D721Med (cell line): Measurements from ENCODE around the gene DBF4.
"Not testable (repeated sequence)": the region's sequence is repeated elsewhere in the genome, so short reads cannot be mapped to it uniquely, and the experiment has no call there.

Experiments
- DNase-seq: peaks from one replicate; pipeline ENCODE4 v3.0.0; 2011; ENCODE audit warnings: low spot score; ENCODE audit not compliant: insufficient read length
- FAIRE-seq: peaks from 2 replicates; lab custom pipeline; 2011; peaks lifted over from hg19 to GRCh38; lab: Jason Lieb, UNC
- TF ChIP-seq, protein P1 (sequence below): IDR thresholded peaks from 2 replicates; pipeline ENCODE4 v1.5.1; 2012; ENCODE audit warnings: mild to moderate bottlenecking, control low read depth; ENCODE audit not compliant: insufficient read depth; ENCODE audit errors: missing control alignments

The DBF4 gene, protein sequence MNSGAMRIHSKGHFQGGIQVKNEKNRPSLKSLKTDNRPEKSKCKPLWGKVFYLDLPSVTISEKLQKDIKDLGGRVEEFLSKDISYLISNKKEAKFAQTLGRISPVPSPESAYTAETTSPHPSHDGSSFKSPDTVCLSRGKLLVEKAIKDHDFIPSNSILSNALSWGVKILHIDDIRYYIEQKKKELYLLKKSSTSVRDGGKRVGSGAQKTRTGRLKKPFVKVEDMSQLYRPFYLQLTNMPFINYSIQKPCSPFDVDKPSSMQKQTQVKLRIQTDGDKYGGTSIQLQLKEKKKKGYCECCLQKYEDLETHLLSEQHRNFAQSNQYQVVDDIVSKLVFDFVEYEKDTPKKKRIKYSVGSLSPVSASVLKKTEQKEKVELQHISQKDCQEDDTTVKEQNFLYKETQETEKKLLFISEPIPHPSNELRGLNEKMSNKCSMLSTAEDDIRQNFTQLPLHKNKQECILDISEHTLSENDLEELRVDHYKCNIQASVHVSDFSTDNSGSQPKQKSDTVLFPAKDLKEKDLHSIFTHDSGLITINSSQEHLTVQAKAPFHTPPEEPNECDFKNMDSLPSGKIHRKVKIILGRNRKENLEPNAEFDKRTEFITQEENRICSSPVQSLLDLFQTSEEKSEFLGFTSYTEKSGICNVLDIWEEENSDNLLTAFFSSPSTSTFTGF

DNA sequence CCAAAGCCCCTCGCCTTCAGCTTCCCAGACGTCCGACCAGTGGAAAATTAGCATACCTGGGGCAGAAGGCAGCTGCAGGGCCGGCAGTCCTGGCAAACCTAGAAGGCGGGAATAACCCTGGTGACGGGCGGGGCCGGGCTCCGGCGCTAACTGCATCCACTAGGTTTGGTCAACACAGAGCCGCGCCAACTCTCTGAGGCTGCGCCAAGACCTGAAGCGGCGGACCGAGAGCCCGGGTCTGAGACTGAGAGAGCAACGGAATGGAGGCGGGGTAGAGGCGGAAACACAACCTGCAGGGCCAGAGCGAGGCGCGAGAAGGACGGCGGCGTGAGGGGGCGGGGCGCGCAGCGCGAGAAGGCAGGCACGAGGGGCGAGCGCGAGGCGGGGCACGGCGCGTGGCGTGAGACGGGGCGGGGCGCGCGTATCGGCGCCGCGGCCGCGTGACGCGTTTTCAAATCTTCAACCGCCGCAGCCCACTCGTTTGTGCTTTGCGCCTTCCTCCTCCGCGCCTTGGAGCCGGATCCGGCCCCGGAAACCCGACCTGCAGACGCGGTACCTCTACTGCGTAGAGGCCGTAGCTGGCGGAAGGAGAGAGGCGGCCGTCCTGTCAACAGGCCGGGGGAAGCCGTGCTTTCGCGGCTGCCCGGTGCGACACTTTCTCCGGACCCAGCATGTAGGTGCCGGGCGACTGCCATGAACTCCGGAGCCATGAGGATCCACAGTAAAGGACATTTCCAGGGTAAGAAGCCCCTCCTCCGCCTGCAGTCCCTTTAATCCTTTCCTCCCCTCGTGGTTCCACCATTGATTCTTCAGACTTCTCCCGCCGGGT, at the start of gene DBF4, which contains the start of gene SLC25A40:
TSS of gene DBF4 (plus strand) at position 454 of the 829 bp plus-strand sequence. CDS start at position 694, 240 bp downstream.
TSS of gene SLC25A40 (minus strand) at position 321 of the 829 bp plus-strand sequence. CDS start 17,633 bp downstream, outside the sequence.
- FAIRE-seq, result no peak
- TF ChIP-seq, protein P1, sequence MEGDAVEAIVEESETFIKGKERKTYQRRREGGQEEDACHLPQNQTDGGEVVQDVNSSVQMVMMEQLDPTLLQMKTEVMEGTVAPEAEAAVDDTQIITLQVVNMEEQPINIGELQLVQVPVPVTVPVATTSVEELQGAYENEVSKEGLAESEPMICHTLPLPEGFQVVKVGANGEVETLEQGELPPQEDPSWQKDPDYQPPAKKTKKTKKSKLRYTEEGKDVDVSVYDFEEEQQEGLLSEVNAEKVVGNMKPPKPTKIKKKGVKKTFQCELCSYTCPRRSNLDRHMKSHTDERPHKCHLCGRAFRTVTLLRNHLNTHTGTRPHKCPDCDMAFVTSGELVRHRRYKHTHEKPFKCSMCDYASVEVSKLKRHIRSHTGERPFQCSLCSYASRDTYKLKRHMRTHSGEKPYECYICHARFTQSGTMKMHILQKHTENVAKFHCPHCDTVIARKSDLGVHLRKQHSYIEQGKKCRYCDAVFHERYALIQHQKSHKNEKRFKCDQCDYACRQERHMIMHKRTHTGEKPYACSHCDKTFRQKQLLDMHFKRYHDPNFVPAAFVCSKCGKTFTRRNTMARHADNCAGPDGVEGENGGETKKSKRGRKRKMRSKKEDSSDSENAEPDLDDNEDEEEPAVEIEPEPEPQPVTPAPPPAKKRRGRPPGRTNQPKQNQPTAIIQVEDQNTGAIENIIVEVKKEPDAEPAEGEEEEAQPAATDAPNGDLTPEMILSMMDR, result no peak

DNA sequence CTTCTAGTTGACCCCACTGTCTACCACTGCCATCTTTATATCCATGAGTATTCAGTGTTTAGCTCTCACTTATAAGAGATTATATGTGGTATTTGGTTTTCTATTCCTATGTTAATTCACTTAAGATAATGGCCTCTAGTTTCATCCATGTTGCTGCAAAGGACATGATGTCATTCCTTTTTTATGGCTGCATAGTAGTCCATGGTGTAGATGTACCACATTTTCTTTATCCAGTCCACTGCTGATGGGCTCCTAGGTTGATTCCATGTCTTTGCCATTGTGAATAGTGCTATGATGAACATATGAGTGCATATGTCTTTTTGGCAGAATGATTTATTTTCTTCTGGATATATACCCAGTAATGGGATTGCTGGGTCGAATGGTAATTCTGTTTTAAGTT, 47.9 kb upstream of the DBF4 start:
- not testable (repeated sequence) for FAIRE-seq, DNase-seq

More for the DNA sequence above, at the start of gene DBF4, which contains the start of gene SLC25A40:
- DNase-seq, result peak; percentile 69

DNA sequence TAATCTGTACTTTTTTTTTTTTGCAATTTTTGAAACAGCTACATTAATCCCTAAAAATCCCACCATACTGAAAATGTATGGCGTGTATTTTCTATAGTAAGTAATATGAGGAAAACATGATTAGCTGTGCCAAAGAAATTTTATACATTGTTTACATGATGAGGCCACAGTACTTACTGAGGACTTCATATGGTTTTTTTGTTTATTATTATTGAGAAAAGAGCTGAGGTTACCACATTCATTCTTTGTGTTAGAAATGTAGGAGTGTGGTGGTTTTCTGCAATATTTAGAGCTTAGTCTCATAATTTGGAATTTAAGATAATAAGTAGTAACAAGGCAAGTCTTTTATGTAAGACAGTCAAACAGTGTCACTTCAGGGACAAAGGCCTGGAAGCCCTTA, 45.2 kb upstream of the DBF4 start:
- TF ChIP-seq, protein P1, result no peak
- no peak for DNase-seq
- FAIRE-seq, result no peak

DNA sequence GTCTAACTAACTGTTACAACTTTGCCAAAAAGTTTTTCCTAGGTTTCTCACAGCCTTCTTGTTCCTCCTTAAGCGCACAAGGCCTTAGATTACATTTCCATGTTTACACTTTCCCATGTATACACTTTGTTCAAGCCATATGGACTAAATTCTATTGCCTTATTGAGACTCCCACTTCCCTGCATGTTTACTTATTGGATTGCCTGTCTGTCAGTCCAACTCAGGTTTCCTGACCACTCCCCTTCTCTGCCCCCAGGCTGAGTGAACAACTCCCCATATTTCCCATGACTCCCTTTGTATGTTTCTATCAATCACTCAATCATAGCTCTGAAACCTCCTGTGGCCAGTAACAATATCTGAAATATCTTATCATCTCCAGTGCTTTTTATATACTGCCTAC, 43.2 kb upstream of the DBF4 start:
- DNase-seq, result no peak
- no peak for FAIRE-seq
- TF ChIP-seq, protein P1, result no peak

DNA sequence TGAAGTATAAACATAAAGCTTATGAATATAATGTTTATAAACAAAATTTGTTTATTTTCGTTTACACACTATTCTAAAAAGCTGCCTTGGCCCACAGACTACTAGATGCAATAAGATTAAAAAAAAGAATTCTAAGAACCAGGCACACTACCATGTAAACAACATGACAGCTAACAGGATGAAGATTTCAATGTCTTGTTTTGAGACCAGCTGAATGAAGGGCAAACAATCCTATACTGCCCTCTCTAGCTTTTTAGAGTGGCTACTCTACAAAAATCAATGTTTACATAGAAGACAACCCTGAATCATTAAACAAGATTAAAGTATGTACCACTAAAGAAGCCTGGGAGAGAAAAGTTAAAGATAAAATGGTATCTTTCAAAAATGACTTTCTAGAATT, 38.7 kb upstream of the DBF4 start:
- FAIRE-seq (no peak), DNase-seq (no peak)
- TF ChIP-seq, protein P1, result no peak

DNA sequence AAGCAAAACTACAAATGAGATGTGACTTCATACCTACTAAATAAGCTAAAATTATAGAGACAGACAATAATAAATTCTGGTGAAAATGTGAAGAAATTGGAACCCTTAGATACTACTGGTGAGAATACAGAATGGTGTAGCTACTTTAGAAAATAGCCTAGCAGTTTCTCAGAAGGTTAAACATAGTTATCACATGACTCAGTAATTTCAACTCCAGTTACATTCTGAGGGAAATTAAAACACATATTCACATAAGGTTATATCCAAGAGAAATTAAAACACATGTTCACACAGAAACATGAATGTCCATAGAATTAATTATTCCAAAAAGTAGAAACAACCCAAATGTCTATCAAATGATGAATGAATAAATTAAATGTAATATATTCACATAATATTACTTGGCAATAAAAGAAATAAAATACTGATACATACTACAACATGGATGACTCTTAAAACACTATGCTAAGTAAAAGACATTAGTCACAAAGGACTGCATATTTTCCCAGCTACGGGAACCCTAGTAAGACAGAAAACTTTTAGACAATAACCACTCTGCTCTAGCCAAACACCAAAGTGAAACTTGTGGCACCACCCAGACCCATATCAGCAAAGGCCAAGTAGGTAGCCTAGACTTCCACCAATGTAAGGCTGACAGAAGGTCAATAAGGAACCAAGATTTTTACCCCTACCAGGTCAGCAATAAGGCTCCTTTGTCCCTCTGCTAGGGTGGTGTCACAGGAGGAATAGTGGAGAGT, 25.3 kb upstream of the DBF4 start:
- FAIRE-seq (no peak), DNase-seq (no peak)
- TF ChIP-seq, protein P1, result no peak

DNA sequence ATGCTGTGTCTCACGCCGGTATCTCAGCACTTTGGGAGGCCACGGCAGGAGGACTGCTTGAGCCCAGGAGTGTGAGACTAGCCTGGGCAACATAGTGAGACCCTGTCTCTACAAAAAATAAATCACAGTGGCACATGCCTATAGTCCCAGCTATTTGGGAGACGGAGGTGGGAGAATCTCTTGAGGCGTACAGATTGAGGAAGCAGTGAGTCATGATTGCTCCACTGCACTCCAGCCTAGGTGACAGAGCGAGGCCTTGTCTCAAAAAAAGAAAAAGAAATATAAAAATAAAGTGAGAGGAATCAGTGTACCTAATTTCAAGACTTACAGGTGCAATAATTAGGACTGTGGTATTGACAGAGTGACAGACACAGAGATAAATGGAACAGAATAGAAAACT, 24.0 kb upstream of the DBF4 start:
- no peak for FAIRE-seq
- TF ChIP-seq, protein P1, result no peak
- DNase-seq, result no peak
